Hepatocyte (in vitro differentiated cells): ENCODE measurements around the gene DENND2D.

ENCODE experiments used
- EZH2 ChIP-seq: fragments of 200-600 bp; sonication (generic); IDR thresholded peaks from 2 replicates; pipeline ENCODE4 v1.6.1; 2016; ENCODE audit warnings: antibody characterized with exemption, mild to moderate bottlenecking, borderline replicate concordance
- EZH2phosphoT487 ChIP-seq: fragments of 200-600 bp; sonication (generic); IDR thresholded peaks from one replicate; pipeline ENCODE4 v1.6.1; 2018; ENCODE audit warnings: antibody characterized with exemption, mild to moderate bottlenecking, low read depth, moderate library complexity; ENCODE audit not compliant: unreplicated experiment, severe bottlenecking
- TF ChIP-seq, protein P1 (sequence below): fragments of 200-600 bp; sonication (generic); IDR thresholded peaks from 2 replicates; pipeline ENCODE4 v1.5.1; 2016; ENCODE audit warnings: antibody characterized with exemption, mild to moderate bottlenecking; ENCODE audit not compliant: poor library complexity

DNA sequence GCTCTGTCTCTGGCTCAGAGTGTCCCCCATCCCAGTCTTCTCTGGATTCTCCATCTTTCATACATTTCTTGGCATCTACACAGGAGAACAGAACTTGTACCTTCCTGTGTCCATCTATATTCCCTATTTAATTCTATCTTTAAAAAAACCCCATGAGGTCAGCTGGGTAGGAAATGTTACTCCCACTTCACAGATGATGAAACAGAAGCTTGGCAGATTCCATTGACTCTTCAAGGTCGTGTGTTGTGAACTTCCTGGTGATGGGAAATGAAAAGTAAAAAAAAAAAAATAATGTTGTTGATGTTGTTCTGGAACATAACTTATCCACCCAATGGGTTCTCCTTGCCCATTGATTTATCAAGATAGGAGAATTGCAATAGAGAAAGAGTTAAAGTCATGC is 35.9 kb upstream of the DENND2D start:
- TF ChIP-seq, protein P1, sequence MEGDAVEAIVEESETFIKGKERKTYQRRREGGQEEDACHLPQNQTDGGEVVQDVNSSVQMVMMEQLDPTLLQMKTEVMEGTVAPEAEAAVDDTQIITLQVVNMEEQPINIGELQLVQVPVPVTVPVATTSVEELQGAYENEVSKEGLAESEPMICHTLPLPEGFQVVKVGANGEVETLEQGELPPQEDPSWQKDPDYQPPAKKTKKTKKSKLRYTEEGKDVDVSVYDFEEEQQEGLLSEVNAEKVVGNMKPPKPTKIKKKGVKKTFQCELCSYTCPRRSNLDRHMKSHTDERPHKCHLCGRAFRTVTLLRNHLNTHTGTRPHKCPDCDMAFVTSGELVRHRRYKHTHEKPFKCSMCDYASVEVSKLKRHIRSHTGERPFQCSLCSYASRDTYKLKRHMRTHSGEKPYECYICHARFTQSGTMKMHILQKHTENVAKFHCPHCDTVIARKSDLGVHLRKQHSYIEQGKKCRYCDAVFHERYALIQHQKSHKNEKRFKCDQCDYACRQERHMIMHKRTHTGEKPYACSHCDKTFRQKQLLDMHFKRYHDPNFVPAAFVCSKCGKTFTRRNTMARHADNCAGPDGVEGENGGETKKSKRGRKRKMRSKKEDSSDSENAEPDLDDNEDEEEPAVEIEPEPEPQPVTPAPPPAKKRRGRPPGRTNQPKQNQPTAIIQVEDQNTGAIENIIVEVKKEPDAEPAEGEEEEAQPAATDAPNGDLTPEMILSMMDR = no peak
- TF ChIP-seq EZH2 (no peak), EZH2phosphoT487 (no peak)
